WTC11 (cell line): ENCODE results near the gene COL26A1. TPM values are rescaled to one million over a fixed set of nuclear protein-coding genes. Genes with fewer than 3 reads are reported as not detected.

Experiments used
- ATAC-seq: fragments of 200-7000 bp; cut with Tn5 transposase; 2 replicates; pipeline ENCODE4 v1.10.0; 2021; ENCODE audit warnings: mild to moderate bottlenecking, moderate library complexity
- CTCF ChIA-PET: fragments of 300-600 bp; sonication (Branson Sonifier 250); formaldehyde crosslinking; loops from one replicate; lab custom pipeline; 2021; ENCODE audit warnings: antibody characterized with exemption; lab: Charles Lee
- POLR2A ChIA-PET: fragments of 350-600 bp; sonication (Branson Sonifier 250); formaldehyde crosslinking; loops from one replicate; lab custom pipeline; 2021; ENCODE audit warnings: antibody characterized with exemption; lab: Charles Lee
- DNase-seq: peaks from one replicate; pipeline ENCODE4 v3.0.0; 2021; ENCODE audit warnings: low spot score
- H3K27ac Mint-ChIP-seq: 2 replicates; pipeline ENCODE4 v1.8.0; 2021; ENCODE audit warnings: mixed read lengths
- H3K27me3 Mint-ChIP-seq: 2 replicates; pipeline ENCODE4 v1.8.0; 2021; ENCODE audit warnings: low read depth, mild to moderate bottlenecking, moderate library complexity, mixed read lengths
- H3K36me3 Mint-ChIP-seq: 2 replicates; pipeline ENCODE4 v1.8.0; 2021; ENCODE audit warnings: mixed read lengths
- H3K4me1 Mint-ChIP-seq: 2 replicates; pipeline ENCODE4 v1.8.0; 2022; ENCODE audit warnings: mixed read lengths
- H3K4me3 Mint-ChIP-seq: 2 replicates; pipeline ENCODE4 v1.8.0; 2021; ENCODE audit warnings: mild to moderate bottlenecking, moderate library complexity, mixed read lengths
- H3K9me3 Mint-ChIP-seq: 2 replicates; pipeline ENCODE4 v1.8.0; 2021; ENCODE audit warnings: mixed read lengths
- ARID4B ChIP-seq: sonication (generic); formaldehyde crosslinking; IDR thresholded peaks from 2 replicates; pipeline ENCODE4 v1.8.0; 2023; ENCODE audit warnings: missing genetic modification reagents, mild to moderate bottlenecking, borderline replicate concordance
- FOXJ3 ChIP-seq: sonication (generic); formaldehyde crosslinking; IDR thresholded peaks from 2 replicates; pipeline ENCODE4 v1.9.0; 2021; ENCODE audit warnings: missing genetic modification reagents, mild to moderate bottlenecking, borderline replicate concordance
- KAT7 ChIP-seq: sonication (generic); formaldehyde crosslinking; IDR thresholded peaks from 2 replicates; pipeline ENCODE4 v1.8.1; 2023; ENCODE audit warnings: missing genetic modification reagents, mild to moderate bottlenecking, borderline replicate concordance
- MXD4 ChIP-seq: fragments of 250-450 bp; sonication (Bioruptor Pico); IDR thresholded peaks from 2 replicates; pipeline ENCODE4 v1.8.0; 2021; ENCODE audit warnings: mild to moderate bottlenecking, moderate library complexity, borderline replicate concordance
- NR1H2 ChIP-seq: sonication (generic); formaldehyde crosslinking; IDR thresholded peaks from 2 replicates; pipeline ENCODE4 v1.9.0; 2021; ENCODE audit warnings: mild to moderate bottlenecking, moderate library complexity, missing genetic modification reagents
- PRRX2 ChIP-seq: fragments of 250-450 bp; sonication (Bioruptor Pico); IDR thresholded peaks from 2 replicates; pipeline ENCODE4 v1.8.0; 2021; ENCODE audit warnings: mild to moderate bottlenecking
- SP1 ChIP-seq: sonication (generic); formaldehyde crosslinking; conservative IDR thresholded peaks from 2 replicates; pipeline ENCODE4 v1.8.1; 2022; ENCODE audit warnings: missing genetic modification reagents
- STAT6 ChIP-seq: sonication (generic); formaldehyde crosslinking; conservative IDR thresholded peaks from 2 replicates; pipeline ENCODE4 v1.8.1; 2023; ENCODE audit warnings: mild to moderate bottlenecking, low read depth, missing genetic modification reagents, moderate library complexity
- ZNF232 ChIP-seq: sonication (generic); formaldehyde crosslinking; IDR thresholded peaks from 2 replicates; pipeline ENCODE4 v1.8.0; 2022; ENCODE audit warnings: mild to moderate bottlenecking, missing genetic modification reagents
- ZNF396 ChIP-seq: fragments of 250-450 bp; sonication (Bioruptor Pico); IDR thresholded peaks from 2 replicates; pipeline ENCODE4 v1.8.0; 2021; ENCODE audit warnings: mild to moderate bottlenecking, moderate library complexity, borderline replicate concordance
- ZNF416 ChIP-seq: fragments of 250-450 bp; sonication (Bioruptor Pico); IDR thresholded peaks from 2 replicates; pipeline ENCODE4 v1.9.0; 2021; ENCODE audit warnings: mild to moderate bottlenecking, inconsistent platforms
- total RNA-seq: library from RNA; stranded (reverse); gene quantifications from 3 replicates; pipeline ENCODE4 v1.2.3, GENCODE V29; 2021
- TF ChIP-seq, protein P1 (sequence below): sonication (generic); formaldehyde crosslinking; IDR thresholded peaks from 2 replicates; pipeline ENCODE4 v1.8.0; 2022; ENCODE audit warnings: missing genetic modification reagents
- TF ChIP-seq, protein P2 (sequence below): fragments of 250-450 bp; sonication (Bioruptor Pico); IDR thresholded peaks from 2 replicates; pipeline ENCODE4 v1.8.0; 2021; ENCODE audit warnings: mild to moderate bottlenecking
- TF ChIP-seq, protein P3 (sequence below): sonication (generic); formaldehyde crosslinking; IDR thresholded peaks from 2 replicates; pipeline ENCODE4 v1.8.1; 2023; ENCODE audit warnings: mild to moderate bottlenecking, missing genetic modification reagents, moderate library complexity
- TF ChIP-seq, protein P4 (sequence below): fragments of 200-600 bp; IDR thresholded peaks from 2 replicates; pipeline ENCODE4 v1.8.0; 2022; ENCODE audit warnings: antibody characterized with exemption

The COL26A1 gene
- total RNA-seq, 1 experiment from 2014 or later = 64.4 TPM

GRCh38 chr7:101554584-101555268 lies 192.1 kb downstream of the COL26A1 start (continued):
- TF ChIP-seq, protein P1, sequence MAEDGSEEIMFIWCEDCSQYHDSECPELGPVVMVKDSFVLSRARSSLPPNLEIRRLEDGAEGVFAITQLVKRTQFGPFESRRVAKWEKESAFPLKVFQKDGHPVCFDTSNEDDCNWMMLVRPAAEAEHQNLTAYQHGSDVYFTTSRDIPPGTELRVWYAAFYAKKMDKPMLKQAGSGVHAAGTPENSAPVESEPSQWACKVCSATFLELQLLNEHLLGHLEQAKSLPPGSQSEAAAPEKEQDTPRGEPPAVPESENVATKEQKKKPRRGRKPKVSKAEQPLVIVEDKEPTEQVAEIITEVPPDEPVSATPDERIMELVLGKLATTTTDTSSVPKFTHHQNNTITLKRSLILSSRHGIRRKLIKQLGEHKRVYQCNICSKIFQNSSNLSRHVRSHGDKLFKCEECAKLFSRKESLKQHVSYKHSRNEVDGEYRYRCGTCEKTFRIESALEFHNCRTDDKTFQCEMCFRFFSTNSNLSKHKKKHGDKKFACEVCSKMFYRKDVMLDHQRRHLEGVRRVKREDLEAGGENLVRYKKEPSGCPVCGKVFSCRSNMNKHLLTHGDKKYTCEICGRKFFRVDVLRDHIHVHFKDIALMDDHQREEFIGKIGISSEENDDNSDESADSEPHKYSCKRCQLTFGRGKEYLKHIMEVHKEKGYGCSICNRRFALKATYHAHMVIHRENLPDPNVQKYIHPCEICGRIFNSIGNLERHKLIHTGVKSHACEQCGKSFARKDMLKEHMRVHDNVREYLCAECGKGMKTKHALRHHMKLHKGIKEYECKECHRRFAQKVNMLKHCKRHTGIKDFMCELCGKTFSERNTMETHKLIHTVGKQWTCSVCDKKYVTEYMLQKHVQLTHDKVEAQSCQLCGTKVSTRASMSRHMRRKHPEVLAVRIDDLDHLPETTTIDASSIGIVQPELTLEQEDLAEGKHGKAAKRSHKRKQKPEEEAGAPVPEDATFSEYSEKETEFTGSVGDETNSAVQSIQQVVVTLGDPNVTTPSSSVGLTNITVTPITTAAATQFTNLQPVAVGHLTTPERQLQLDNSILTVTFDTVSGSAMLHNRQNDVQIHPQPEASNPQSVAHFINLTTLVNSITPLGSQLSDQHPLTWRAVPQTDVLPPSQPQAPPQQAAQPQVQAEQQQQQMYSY = no peak
- TF ChIP-seq MXD4 = no peak
- no peak for TF ChIP-seq ZNF396 (CRISPR knock-in tag)
- TF ChIP-seq, protein P2, sequence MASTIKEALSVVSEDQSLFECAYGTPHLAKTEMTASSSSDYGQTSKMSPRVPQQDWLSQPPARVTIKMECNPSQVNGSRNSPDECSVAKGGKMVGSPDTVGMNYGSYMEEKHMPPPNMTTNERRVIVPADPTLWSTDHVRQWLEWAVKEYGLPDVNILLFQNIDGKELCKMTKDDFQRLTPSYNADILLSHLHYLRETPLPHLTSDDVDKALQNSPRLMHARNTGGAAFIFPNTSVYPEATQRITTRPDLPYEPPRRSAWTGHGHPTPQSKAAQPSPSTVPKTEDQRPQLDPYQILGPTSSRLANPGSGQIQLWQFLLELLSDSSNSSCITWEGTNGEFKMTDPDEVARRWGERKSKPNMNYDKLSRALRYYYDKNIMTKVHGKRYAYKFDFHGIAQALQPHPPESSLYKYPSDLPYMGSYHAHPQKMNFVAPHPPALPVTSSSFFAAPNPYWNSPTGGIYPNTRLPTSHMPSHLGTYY = no peak
- no peak for TF ChIP-seq ZNF416 (CRISPR knock-in tag)

DNA sequence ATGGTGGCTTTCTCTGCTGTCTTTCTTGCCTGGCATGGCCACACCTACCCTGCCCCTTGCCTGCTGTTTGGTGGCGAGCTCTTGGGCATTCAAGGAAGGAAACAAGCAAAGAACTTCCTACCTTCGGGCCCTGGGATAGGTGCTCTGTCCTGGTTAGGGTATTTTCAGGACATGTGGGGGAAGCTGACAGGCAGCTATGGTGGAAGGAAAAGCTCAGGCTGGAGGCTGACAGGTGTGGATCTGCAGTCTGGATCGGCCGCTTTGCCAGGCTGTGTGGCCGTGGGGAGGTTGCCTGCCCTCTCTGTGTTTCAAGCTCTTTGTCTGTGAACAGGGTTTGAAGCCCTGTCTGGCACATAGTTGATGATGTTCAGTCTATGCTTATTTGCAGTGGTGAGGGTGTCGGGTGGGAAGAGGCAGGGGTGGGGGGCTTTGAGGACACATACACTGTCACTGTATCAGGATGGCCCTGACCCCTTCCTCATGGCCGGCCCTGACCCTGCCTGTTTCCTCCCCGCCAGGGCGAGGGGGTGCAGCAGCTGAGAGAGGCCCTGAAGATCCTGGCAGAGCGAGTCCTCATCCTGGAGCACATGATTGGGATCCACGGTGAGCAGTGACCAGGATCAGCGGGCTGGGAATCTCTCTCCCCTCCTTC lies 192.7 kb downstream of the COL26A1 start:
- Mint-ChIP-seq H3K4me1 (no peaks in the 10 kb centered on the region), H3K36me3 (peaks cover 3% of the 10 kb centered on the region; the same call in 1 of the 2 replicates), H3K4me3 (no peak overlapping the region), H3K27ac (no peak overlapping the region), H3K27me3 (no peaks in the 10 kb centered on the region), H3K9me3 (no peaks in the 10 kb centered on the region)
- ChIA-PET POLR2A (no interaction called here), CTCF (interaction anchor here (0.9 kb wide), 1 partner anchor 13 kb away, joined by 3 read pairs; no protein-coding TSS in a partner anchor)
- no peak for ATAC-seq
- no peak for DNase-seq
- TF ChIP-seq, protein P3, sequence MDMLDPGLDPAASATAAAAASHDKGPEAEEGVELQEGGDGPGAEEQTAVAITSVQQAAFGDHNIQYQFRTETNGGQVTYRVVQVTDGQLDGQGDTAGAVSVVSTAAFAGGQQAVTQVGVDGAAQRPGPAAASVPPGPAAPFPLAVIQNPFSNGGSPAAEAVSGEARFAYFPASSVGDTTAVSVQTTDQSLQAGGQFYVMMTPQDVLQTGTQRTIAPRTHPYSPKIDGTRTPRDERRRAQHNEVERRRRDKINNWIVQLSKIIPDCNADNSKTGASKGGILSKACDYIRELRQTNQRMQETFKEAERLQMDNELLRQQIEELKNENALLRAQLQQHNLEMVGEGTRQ = no peak
- TF ChIP-seq KAT7 = no peak
- TF ChIP-seq NR1H2 (CRISPR knock-in tag) = no peak
- TF ChIP-seq ZNF232 = no peak
- TF ChIP-seq FOXJ3 = no peak
- no peak for TF ChIP-seq SP1 (CRISPR knock-in tag)
- no peak for TF ChIP-seq STAT6
- no peak for TF ChIP-seq PRRX2 (CRISPR knock-in tag)
- no peak for TF ChIP-seq ARID4B
- TF ChIP-seq, protein P4, sequence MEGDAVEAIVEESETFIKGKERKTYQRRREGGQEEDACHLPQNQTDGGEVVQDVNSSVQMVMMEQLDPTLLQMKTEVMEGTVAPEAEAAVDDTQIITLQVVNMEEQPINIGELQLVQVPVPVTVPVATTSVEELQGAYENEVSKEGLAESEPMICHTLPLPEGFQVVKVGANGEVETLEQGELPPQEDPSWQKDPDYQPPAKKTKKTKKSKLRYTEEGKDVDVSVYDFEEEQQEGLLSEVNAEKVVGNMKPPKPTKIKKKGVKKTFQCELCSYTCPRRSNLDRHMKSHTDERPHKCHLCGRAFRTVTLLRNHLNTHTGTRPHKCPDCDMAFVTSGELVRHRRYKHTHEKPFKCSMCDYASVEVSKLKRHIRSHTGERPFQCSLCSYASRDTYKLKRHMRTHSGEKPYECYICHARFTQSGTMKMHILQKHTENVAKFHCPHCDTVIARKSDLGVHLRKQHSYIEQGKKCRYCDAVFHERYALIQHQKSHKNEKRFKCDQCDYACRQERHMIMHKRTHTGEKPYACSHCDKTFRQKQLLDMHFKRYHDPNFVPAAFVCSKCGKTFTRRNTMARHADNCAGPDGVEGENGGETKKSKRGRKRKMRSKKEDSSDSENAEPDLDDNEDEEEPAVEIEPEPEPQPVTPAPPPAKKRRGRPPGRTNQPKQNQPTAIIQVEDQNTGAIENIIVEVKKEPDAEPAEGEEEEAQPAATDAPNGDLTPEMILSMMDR = no peak
- TF ChIP-seq, protein P1 = no peak
